NCI-H187 (cell line): ENCODE results near the gene PDSS2.
"Not testable (repeated sequence)": the region's sequence is repeated elsewhere in the genome, so short reads cannot be mapped to it uniquely, and the experiment has no call there.

Experiments used
- DNase-seq, 2 experiments: peaks; one replicate each; lab custom pipeline; 2025; lab: John Stamatoyannopoulos, UW

The PDSS2 gene

DNA sequence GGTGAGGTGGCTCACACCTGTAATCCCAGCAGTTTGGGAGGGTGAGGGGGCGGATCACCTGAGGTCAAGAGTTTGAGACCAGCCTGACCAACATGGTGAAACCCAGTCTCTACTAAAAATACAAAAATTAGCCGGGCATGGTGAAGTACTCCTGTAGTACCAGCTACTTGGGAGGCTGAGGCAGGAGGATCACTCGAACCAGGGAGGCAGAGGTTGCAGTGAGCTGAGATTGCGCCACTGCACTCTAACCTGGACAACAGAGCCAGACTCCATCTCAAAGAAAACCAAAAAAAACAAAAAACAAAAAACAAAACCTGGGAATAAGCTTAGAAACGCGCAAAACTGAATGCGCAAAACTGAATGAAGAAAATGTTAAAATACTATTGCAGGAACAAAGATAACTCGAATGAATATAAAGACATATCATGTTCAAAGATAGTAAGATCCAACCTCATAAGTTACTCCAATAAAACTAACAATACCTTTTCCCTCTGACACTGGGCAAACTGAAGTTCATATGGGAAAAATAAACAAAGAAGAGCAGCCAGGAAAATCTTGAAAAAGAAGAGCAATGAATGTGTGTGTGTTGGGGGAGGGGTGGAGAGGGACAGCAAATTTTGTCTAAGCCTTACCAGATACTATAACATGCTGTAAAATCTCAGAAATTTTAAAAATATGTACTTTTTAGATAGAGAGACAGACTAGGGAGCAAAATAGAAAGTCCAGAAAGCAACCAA is 243.0 kb downstream of the PDSS2 start:
- no peak for DNase-seq

DNA sequence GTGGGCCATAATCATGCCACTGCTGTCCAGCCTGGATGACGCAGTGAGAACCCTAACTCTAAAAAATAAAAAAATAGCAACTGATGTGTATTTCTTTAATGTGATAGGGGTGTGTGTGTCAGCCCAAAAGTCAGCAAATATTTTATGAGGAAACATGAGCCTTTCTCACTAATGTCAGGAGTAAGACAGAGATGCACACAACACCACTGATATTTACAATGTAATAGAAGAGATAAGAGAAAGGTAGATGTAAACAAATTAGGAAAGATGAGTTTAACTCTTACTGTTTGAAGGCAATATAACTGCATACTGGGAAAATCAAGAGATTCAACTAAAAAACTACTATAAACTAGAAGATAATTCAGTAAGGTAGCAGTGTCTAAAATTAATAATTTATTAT is 244.0 kb downstream of the PDSS2 start:
- DNase-seq, result no peak

DNA sequence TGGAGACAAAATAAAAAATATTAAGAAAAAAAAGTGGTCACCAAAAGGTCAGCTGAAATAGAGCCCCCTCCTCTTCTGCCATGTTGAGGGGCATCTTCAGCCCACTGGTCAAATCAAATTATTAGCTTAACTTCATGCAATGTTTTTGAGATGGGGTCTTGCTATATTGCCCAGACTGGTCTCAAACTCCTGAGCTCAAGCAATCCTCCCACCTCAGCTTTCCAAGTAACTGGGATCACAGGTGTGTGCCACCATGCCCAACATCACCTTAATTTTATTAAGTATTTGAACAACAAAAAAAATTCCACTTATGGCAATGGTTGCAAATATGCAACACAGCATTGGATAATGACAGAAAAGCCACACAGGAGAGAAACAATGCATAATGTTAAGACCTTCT is 244.7 kb downstream of the PDSS2 start:
- no peak for DNase-seq

DNA sequence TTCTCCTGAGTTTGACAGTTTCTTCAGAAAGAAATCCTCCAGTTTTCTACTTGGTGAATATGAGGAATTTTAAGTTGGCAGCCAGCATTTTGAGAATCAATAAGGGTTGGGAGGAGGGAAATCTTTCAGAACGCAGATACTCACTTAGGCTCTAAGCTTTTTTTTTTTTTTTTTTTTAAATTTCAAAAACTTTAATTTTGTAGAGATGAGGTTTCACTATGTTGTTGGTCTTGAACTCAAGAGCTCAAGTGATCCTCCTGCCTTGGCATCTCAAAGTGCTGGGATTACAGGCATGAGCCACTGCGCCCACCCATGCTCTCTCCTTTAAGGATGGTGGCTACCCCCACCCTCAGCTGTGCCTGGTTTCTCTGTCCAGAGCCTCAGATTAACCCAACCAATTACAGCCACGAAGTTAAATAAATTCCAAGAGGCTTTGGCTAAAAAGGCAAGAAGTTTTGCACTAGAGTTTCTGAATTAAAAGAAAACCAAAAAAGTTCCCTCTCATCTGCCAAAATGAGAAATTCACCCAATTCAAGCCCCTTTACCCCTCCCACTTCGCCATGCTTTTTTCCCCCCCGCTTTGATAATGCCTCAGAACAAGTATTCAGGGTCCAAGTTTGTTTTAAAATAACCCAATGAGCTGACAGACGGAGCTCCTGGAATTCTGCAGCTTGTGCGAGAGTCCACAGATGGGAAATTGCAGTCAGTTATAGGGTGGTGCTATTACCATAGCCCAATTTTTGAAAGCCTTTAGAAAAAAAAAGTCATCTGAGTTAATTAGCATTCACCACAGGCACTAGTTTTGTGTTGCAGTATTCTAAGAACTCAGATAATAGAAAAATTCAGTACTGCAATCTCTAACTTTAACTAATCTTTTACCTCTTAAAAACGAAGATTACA is 249.7 kb downstream of the PDSS2 start:
- no peak for DNase-seq

DNA sequence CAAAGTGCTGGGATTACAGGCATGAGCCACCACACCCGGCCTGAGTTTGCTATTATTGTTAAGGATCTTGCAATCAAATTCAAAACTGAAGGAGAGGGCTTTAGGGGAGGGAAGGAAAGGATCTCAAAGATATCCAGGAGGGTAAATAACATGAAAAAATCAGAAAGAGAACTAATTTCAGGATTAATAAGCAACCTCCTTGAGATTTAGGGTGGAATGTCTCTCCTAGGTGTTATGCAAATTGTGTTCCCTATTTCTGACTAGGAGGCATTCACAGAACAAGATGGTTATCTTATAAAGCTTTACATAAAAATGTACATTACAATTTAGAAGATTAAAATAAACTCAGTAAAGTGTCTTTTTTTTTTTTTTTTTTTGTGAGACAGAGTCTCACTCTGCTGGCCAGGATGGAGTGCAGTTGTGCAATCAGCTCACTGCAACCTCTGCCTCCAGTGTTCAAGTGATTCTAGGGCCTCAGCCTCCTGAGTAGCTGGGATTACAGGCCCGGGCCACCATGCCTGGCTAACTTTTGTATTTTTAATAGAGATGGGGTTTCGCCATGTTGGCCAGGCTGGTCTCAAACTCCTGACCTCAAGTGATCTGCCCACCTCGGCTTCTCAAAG is 252.0 kb downstream of the PDSS2 start:
- no peak for DNase-seq

DNA sequence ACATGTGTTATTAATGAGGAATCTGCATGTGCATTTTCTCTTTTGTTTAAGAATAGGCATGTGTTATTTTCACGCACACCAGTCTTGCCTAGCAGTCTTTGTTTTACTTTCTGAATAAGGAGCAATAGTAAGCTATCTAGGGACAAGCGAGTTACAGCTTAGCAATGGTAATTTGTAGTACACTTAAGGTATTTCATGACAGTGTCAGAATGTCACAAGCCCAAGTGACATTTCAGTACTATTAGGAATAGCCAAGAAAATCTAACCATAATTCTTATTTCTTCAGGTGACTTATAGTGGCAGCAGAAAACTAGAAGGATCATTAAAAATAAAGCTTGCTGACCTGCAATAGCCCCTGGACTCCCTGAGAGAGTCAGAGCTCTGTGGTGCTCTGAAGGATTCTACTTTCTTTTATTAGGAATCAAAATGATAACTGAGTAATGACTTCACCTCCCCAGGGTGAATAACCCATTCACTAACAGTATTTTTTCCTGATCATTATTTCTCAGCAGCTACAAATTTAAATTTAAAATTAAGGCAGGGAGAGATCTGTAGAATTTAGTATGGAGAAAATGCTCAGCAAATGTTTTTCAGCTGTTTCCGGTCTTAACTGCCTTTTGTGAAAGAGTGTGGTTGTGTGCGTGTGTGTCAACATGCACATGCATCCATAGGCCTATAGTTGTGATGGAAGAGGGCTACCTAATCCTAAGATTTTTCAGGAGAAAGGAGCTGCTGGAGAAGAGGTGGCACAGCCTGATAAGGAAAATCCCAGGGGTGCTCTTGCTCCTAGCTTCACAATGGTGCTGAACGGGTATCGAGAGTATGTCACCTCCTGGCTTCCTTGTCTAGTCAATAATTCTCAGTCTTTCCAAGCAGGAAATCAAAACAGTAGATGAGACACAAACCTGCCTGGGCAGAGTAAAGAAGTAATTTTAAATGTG is 254.0 kb downstream of the PDSS2 start:
- no peak for DNase-seq

DNA sequence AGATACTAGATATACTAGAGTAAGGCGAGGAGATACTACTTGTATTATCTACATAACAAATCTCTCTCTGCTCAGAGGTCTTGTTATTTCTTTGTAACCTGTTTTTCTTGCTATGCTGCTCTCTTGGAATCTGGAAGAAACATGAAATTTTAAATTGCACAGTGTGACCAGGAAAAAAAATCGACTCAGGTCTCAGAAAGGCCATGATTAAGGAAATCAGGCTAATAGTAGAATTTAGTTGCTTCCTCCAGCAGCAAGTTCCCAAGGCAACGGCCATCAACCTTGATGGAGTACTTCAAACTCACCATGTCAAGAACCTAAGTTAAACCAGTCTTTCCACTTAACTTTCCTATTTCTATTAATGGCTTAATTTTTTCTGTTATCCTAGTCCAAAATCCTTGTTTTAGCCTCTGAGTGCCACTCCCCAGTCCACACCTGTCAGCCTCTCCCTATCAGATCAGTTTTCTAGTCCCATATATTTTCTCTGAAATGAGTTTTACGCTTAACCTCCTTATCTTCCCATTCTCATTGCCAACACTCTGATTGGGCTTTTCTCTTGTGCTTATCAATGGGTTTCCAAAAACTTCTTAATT is 256.4 kb downstream of the PDSS2 start:
- no peak for DNase-seq

DNA sequence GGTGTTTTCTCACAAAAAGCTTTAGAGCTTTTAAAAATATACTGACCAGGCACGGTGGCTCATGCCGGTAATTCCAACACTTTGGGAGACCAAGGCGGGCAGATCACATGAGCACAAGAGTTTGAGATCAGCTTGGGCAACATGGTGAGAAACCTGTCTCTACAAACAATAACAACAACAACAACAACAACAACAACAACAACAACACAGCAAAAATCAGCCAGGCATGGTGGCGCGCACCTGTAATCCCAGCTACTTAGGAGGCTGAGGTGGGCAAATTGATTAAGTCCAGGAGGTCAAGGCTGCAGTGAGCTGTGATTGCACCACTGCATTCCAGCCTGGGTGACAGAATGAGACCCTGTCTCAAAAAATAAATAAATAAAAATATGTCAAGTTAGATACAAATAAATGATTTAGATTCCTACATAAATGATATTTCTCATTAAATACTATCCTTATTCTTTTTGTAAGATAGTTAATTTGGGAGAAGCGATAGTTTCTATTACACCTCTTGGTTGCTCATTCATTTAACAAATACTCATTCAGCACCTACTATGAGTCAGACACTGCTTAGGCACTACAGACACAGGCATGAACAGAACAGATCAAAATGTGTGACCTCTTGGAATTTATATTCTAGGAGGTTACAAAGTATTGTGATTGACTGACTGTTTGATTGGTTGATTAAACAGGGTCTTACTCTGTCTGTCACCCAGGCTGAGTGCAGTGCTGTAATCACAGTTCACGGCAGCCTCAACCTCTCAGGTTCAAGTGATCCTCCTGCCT is 260.5 kb downstream of the PDSS2 start:
- DNase-seq, result no peak

DNA sequence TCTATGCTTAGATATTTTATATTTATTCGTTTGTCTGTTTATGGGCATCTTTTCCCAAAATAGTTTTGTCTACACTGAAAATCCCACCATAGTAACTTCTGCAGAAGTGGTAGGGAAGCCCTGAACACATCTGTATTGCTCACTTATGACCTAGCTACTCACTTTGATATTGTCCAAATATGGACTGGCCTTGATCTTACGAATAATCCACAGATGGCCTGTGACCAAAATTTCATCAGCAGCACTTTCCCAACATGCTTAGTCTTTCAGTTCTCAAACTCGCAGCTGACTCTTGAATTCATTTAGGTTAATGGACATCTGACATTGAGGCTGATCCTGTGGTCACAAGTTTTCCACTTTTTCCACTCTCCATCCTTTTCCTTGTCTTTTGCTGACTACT is 263.2 kb downstream of the PDSS2 start:
- no peak for DNase-seq

DNA sequence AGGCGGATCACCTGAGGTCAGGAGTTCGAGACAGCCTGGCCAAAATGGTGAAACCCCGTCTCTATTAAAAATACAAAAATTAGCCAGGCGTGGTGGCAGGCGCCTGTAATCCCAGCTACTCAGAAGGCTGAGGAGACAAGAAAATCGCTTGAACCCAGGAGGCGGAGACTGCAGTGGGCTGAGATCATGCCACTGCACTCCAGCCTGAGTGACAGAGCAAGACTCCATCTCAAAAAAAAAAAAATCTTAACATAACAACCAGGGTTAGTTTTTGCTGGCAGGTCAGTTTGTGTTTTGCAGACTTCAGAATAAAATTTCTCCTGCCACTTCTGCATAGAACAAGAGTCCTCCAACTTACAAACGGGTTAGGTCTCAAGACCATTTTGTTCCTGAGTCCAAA is 264.6 kb downstream of the PDSS2 start:
- DNase-seq, result not testable (repeated sequence)

DNA sequence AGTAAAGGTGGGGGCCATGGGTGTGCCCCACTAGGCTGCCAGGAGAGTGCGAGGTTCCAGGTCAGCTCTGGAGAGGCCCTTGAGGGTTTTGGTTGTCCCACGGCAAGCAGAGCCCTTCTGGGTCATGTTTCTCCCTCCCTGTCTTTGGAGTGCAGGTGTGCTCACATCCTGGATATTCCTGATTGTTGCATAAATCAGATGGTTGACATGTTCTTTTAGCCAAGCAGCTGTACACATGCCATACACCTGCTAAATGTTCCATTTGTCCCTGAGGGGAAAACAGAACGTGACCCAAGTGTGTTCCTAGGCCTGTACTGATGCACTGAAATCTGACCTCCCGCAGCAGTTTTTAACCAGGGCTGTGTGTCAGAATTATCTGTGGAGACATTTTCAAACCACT is 266.5 kb downstream of the PDSS2 start:
- DNase-seq, result peak; percentile 75 to 77

DNA sequence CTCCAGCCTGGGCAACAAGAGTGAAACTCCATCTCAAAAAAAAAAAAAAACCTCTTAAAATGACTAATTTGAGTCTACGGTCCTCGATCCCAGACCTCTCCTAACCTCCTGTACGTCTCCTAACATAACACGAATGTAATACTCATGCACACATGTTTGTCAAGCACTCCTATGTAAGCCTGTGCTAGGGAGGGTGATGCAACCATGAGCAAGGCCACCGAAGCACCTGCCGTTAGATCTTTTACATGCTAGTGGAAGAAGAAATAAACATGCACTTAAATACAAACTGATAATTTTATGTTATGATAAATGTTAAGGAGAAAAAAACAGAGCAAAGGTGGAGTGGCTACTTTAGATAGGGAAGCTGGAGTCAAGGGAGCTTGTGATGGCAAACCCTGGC is 271.7 kb downstream of the PDSS2 start:
- no peak for DNase-seq

DNA sequence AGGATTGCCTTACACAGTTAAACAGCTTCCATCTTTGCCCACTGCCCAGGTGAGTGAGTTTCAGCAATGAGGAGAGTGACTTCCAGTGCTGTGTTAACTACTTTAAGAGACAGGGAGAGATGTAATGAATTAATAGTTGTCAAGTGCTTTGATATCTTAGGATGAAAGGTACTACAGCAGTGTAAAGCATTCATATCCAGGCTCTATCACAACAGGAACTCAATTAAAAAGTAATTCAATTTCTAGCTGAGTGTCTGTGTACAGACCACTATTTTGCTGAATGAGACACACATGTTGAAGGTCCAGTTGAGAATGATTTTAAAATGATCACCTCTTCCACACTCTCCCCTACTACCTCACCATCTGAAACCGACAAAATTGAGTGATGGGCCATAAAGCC is 273.3 kb downstream of the PDSS2 start:
- no peak for DNase-seq

DNA sequence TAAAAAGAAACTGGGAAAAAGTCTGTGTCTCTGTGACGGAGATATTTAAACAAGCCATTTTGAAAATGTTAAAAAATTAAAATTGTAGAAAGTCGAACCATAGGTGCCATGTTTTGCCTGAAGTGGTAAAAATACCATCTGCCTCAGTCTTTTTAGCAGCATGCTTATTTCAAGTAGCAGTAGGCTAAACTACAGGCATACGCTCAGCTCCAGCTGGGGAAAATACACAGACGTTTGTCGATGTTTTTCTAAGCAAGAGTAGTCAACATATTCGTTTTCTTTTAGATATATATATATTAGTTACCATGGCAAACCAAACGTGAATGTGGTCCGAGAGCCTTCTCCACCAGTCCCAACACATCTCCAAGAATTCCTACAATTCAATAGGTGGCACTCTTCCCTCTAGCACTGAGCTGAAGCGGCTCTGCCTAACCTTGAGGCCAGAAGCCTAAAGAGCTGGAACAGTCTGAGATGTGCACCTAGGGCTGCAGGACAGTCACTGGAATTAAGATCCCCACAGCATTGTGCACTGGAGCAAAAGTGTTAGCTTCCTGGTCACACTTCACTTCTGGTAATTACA is 273.9 kb downstream of the PDSS2 start:
- DNase-seq, result no peak

DNA sequence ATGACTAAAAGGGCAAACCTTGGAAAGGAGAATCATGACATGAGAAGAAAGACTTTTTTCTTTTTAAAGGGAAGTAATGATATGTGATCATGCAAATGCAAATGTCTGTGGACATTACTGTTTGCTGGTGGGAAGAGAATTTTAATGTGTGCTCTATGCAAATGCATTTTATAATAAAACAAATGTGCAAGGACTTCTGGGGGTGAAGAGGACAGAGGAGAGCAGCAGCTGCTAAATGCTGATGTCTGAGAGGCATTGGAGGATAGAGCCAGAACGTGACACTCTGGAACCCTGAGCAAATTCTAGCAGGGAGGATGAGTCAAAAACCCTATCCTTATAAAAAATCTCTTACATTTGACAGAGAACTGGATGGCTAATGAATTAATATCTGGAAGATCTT is 274.9 kb downstream of the PDSS2 start:
- DNase-seq, result no peak

DNA sequence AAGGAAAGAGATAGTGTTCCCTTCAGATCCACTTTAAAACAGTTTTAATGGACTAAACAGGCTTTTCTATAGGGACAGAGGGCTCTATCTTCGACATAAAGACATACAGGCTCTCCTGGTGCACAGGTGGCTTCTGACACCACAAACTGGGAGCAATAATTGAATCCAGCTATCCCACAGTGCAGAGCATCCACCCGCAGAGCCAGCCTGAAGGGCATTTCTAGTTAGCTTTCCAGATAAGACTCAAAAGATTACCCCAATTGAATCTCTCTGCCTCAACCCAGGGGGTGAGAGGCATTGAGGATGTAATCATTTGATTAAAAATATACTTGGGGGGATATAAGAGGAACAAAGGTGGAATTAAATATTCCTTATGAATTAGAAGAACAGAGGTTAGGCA is 279.3 kb downstream of the PDSS2 start:
- DNase-seq, result no peak

DNA sequence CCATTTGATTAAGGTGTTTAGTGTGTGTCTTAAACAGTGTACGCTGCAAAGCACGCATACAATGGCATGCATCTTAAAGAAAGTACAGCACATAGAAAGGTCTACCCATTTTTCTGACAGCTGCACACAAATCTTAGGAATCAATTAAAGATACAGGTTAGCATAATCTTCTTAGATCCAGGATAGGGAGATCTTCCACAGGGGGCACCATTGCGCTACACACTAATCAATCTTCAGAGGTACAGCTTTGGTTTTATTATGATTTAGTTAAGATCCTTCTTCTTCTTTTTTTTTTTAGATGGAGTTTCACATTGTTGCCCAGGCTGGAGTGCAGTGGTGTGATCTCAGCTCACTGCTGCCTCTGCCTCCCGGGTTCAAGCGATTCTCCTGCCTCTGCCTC is 280.4 kb downstream of the PDSS2 start:
- DNase-seq, result no peak

DNA sequence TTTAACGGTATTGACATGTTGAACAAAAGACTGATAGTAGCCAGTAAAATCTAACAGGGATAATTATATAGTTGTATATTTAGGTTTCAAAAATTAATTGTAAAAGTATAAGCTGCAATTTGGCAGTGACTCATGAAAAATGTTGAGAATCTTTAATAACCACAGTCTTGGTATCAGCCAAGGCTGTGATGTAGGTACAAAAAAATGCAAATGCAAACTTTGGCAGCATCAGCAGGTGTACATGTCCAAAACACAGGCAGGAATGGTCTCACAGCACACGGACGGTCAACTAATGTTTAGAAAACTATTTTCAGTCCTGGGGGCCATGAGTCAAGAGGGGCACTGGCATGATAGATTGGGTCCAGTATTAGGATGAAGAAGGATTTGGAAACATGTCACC is 285.6 kb downstream of the PDSS2 start:
- DNase-seq, result no peak

DNA sequence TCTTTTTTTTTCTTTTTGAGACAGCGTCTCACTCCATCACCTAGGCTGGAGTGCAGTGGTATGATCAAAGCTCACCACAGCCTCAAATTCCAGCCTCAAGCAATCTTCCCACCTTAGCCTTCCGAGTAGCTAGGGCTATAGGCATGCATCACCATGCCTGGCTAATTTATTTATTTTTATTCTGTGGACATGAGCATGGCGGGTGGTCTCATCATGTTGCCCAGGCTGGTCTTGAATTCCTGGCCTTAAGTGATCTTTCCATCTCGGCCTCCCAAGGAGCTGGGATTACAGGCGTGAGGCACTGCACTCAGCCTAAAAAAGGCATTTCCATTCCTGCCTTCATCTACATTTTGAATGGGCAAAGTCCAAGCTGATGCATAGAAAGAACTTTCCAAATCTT is 287.9 kb downstream of the PDSS2 start:
- no peak for DNase-seq

DNA sequence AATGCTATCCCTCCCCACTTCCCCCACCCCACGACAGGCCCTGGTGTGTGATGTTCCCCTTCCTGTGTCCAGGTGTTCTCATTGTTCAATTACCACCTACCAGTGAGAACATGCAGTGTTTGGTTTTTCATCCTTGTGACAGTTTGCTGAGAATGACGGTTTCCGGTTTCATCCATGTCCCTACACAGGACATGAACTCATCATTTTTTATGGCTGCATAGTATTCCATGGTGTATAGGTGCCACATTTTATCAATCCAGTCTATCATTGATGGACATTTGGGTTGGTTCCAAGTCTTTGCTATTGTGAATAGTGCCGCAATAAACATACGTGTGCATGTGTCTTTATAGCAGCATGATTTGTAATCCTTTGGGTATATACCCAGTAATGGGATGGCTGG is 295.1 kb downstream of the PDSS2 start:
- DNase-seq, result not testable (repeated sequence)
